HepG2 (cell line): ENCODE results near the gene HHIPL1. TPM values are rescaled to one million over a fixed set of nuclear protein-coding genes. Genes with fewer than 3 reads are reported as not detected.

Source experiments
- ATAC-seq: fragments of 200-7000 bp; cut with Tn5 transposase; 3 replicates; pipeline ENCODE4 v1.9.1; 2020; ENCODE audit warnings: mild to moderate bottlenecking, moderate library complexity
- BruUV-seq: library from RNA; stranded (reverse); fragments of 400-500 nt; replicated peaks from 2 replicates; lab custom pipeline; 2021; lab: Mats Ljungman, UMichigan
- CTCF ChIA-PET: fragments of 300-600 bp; formaldehyde crosslinking; extraction: SDS; loops from one replicate; lab custom pipeline; 2021; ENCODE audit warnings: low total read pairs, inconsistent platforms, low intra/inter-chr PET ratio; lab: Yijun Ruan, JAX
- POLR2A ChIA-PET: fragments of 350-600 bp; sonication (Branson Sonifier 250); formaldehyde crosslinking; loops from one replicate; lab custom pipeline; 2020; ENCODE audit warnings: antibody characterized with exemption, inconsistent platforms; lab: Yijun Ruan, JAX
- DNase-seq: peaks from one replicate; pipeline ENCODE4 v3.0.0-alpha.2; 2015; ENCODE audit warnings: low spot score
- FAIRE-seq: peaks from 3 replicates; lab custom pipeline; 2011; peaks lifted over from hg19 to GRCh38; lab: Jason Lieb, UNC
- H2AFZ ChIP-seq: one replicate; pipeline ENCODE4 v1.6.1; 2011; ENCODE audit warnings: low read length, inconsistent platforms
- H3K27ac ChIP-seq: fragments of 300-600 bp; 3 replicates; pipeline ENCODE4 v1.8.0; 2011; ENCODE audit warnings: mixed run types, mild to moderate bottlenecking, mixed read lengths, low read length, inconsistent platforms; ENCODE audit not compliant: insufficient read depth; ENCODE audit errors: extremely low read length
- H3K27me3 ChIP-seq, 2 experiments: fragments of 200-600 bp in 1 of 2; 2 replicates in 1 of 2; 3 replicates in 1 of 2; pipeline versions ENCODE4 v1.6.0 to v1.8.0; 2011; ENCODE audit warnings: low read length in 2 of 2, mild to moderate bottlenecking in 2 of 2, moderate library complexity in 2 of 2, inconsistent platforms in 1 of 2; ENCODE audit not compliant: insufficient read depth in 2 of 2, control insufficient read depth in 1 of 2
- H3K36me3 ChIP-seq, 2 experiments: fragments of 200-600 bp in 1 of 2; replicated peaks in 1 of 2; 2 replicates in 1 of 2; 3 replicates in 1 of 2; pipeline versions ENCODE4 v1.5.1 to v1.8.0; 2011; ENCODE audit warnings: low read length in 2 of 2, inconsistent platforms in 1 of 2; ENCODE audit not compliant: insufficient read depth in 2 of 2, control insufficient read depth in 1 of 2
- H3K4me1 ChIP-seq: 2 replicates; pipeline ENCODE4 v1.5.1; 2012; ENCODE audit warnings: low read length, inconsistent platforms; ENCODE audit not compliant: insufficient read depth
- H3K4me2 ChIP-seq: 2 replicates; pipeline ENCODE4 v1.6.0; 2011; ENCODE audit warnings: low read depth, low read length, inconsistent platforms
- H3K4me3 ChIP-seq, 3 experiments: fragments of 200-600 bp in 1 of 3; sonication (generic), shearing (Covaris generic) in 1 of 3; replicated peaks in 1 of 3; 2 replicates each; pipeline ENCODE4 v1.5.1; 2011 to 2016; ENCODE audit warnings: low read length in 3 of 3, inconsistent platforms in 2 of 3, low read depth in 2 of 3, mild to moderate bottlenecking in 2 of 3, control low read depth in 1 of 3, mixed read lengths in 1 of 3; ENCODE audit not compliant: insufficient read depth in 1 of 3
- H3K79me2 ChIP-seq: one replicate; pipeline ENCODE4 v1.6.1; 2011; ENCODE audit warnings: low read length, inconsistent platforms; ENCODE audit not compliant: insufficient read depth
- H3K9ac ChIP-seq: 2 replicates; pipeline ENCODE4 v1.6.0; 2011; ENCODE audit warnings: mild to moderate bottlenecking, low read depth, low read length, inconsistent platforms; ENCODE audit not compliant: insufficient read depth
- H3K9me3 ChIP-seq: 2 replicates; pipeline ENCODE4 v1.5.1; 2012; ENCODE audit warnings: mild to moderate bottlenecking, low read length
- H4K20me1 ChIP-seq: 2 replicates; pipeline ENCODE4 v1.6.0; 2011; ENCODE audit warnings: inconsistent platforms, mild to moderate bottlenecking, low read length, moderate library complexity; ENCODE audit not compliant: insufficient read depth
- CBX1 ChIP-seq: IDR thresholded peaks from one replicate; pipeline ENCODE4 v1.6.1; 2016; ENCODE audit warnings: antibody characterized with exemption, low read depth
- HNRNPH1 ChIP-seq: fragments of 200-400 bp; formaldehyde crosslinking; optimal IDR thresholded peaks from 2 replicates; pipeline ENCODE3; 2017; ENCODE audit warnings: mild to moderate bottlenecking, low read depth, low read length
- SNAI1 ChIP-seq: sonication (generic); formaldehyde crosslinking; IDR thresholded peaks from 2 replicates; pipeline ENCODE4 v1.5.0; 2020; ENCODE audit warnings: mild to moderate bottlenecking, missing genetic modification reagents, borderline replicate concordance
- ZNF460 ChIP-seq: sonication (generic); formaldehyde crosslinking; IDR thresholded peaks from 2 replicates; pipeline ENCODE4 v1.5.1; 2020; ENCODE audit warnings: missing genetic modification reagents, mild to moderate bottlenecking, borderline replicate concordance
- WGBS: methylation state at CpG from one replicate; pipeline ENCODE4 v1.1.6; 2017; ENCODE audit warnings: low lambda C conversion rate; 5-methylcytosine and 5-hydroxymethylcytosine counted together
- in situ Hi-C: cut with HindIII; loops from 2 replicates; pipeline ENCODE4 v1.10.0; 2017; ENCODE audit warnings: low pct_unique_long_range_greater_than_20kb; ENCODE audit not compliant: extremely low pct_ligation_motif_present
- intact Hi-C: fragments of 100-400 bp; cut with micrococcal nuclease; formaldehyde crosslinking; loops from one replicate; pipeline ENCODE4 v1.10.0; 2022; ENCODE audit not compliant: unreplicated experiment
- polyA plus RNA-seq, 8 experiments: library from polyadenylated mRNA; depleted of rRNA in 3 of 8; stranded (reverse) in 7 of 8; unstranded in 1 of 8; fragments of >200 nt; fragmentation: Illumina TruSeq in 4 of 8; extraction: Trizol in 4 of 8; gene quantifications; 2 replicates each; pipeline versions ENCODE4 v1.2.1 to v1.2.3, GENCODE V29; 2011 to 2016; ENCODE audit warnings: low read depth in 4 of 8, missing spikeins in 1 of 8, mixed read lengths in 1 of 8; ENCODE audit not compliant: insufficient read depth in 1 of 8
- total RNA-seq, 5 experiments: library from RNA; depleted of rRNA; stranded (reverse); fragments of >200 nt; fragmentation: Illumina TruSeq; extraction: Trizol; gene quantifications; 2 replicates each; pipeline ENCODE4 v1.2.3, GENCODE V29; 2016; ENCODE audit warnings: low read depth in 1 of 5
- TF ChIP-seq, protein P1 (sequence below): sonication (generic); formaldehyde crosslinking; IDR thresholded peaks from 2 replicates; pipeline ENCODE4 v1.8.1; 2023; ENCODE audit warnings: mild to moderate bottlenecking, missing genetic modification reagents

Gene HHIPL1
- total and polyA plus RNA-seq, 2 of the 13 experiments (the other 11 are each of a cell fraction or from before 2014, with no cell fraction given): not detected

- H4K20me1 ChIP-seq: no peaks in the 10 kb centered on the region
- WGBS: 0% methylated on average over 1 of the region's 6 CpGs
- no peak overlapping the region for H3K4me3 ChIP-seq
- H3K27ac ChIP-seq: no peak overlapping the region
- no peak overlapping the region for H3K9ac ChIP-seq
- no peak overlapping the region for H3K4me2 ChIP-seq
- peaks cover 22% of the 10 kb centered on the region for H3K4me1 ChIP-seq
- H2AFZ ChIP-seq: no peak overlapping the region
- ChIA-PET POLR2A (interaction anchor here (1.0 kb wide), 1 partner anchor 20 kb away, joined by 3 read pairs; the partner anchor contains the start of gene CCDC85C), CTCF (no interaction called here)
- in situ Hi-C loops: no loop called here
- H3K79me2 ChIP-seq: no peaks in the 10 kb centered on the region
- ATAC-seq: no peak
- peaks cover 11 to 56% of the 10 kb centered on the region in 2 experiments for H3K27me3 ChIP-seq
- no peaks in the 10 kb centered on the region for H3K9me3 ChIP-seq
- no TSS peak for BruUV-seq
- DNase-seq: no peak
- TF ChIP-seq SNAI1 (CRISPR knock-in tag) (no peak), ZNF460 (no peak)
- FAIRE-seq: no peak
- intact Hi-C loops: no loop called here
- H3K36me3 ChIP-seq: no peaks in the 10 kb centered on the region
Measured at GRCh38 chr14:99624024-99624423, 20.9 kb upstream of the HHIPL1 start.

DNA sequence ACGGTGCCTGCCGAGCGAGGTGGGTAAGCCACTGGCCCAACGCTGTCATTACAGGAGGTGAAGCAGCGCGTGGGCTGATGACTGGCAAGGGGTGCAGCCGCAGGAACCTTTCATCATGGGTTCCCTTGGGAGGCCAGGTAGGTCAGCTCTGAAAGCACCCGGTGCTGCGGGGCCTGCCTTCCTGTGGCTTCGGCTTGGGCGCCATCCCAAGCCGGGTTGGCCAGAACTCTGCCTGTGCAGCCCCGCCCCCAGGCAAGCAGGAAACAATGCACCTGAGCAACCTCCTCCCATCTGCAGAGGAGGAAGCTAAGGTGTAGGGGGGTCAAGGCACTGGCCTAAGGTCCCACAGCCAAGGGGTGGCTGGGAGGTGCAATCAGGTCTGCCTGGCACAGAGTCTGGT, 20.0 kb upstream of the HHIPL1 start:
- Histone ChIP-seq H3K9me3 (no peaks in the 10 kb centered on the region), H3K27ac (no peak overlapping the region), H3K79me2 (no peaks in the 10 kb centered on the region), H4K20me1 (no peaks in the 10 kb centered on the region), H3K36me3 (no peaks in the 10 kb centered on the region), H3K9ac (no peak overlapping the region), H2AFZ (no peak overlapping the region), H3K4me3 (no peak overlapping the region), H3K27me3 (peaks cover 9 to 50% of the 10 kb centered on the region in 2 experiments), H3K4me1 (peaks cover 13% of the 10 kb centered on the region), H3K4me2 (no peak overlapping the region)
- ATAC-seq: no peak
- BruUV-seq: no TSS peak
- in situ Hi-C loops: no loop called here
- POLR2A ChIA-PET: no interaction called here
- WGBS: 41% methylated on average over 12 of the region's 13 CpGs
- TF ChIP-seq, protein P1, sequence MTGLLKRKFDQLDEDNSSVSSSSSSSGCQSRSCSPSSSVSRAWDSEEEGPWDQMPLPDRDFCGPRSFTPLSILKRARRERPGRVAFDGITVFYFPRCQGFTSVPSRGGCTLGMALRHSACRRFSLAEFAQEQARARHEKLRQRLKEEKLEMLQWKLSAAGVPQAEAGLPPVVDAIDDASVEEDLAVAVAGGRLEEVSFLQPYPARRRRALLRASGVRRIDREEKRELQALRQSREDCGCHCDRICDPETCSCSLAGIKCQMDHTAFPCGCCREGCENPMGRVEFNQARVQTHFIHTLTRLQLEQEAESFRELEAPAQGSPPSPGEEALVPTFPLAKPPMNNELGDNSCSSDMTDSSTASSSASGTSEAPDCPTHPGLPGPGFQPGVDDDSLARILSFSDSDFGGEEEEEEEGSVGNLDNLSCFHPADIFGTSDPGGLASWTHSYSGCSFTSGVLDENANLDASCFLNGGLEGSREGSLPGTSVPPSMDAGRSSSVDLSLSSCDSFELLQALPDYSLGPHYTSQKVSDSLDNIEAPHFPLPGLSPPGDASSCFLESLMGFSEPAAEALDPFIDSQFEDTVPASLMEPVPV (CRISPR knock-in tag): no peak
- no peak for TF ChIP-seq HNRNPH1
- TF ChIP-seq CBX1: no peak
- CTCF ChIA-PET: no interaction called here
- intact Hi-C loops: loop anchor here (5.0 kb wide), 1 partner anchor 63 kb away; no protein-coding TSS in a partner anchor
- no peak for FAIRE-seq
- DNase-seq: no peak
